Measurements from ENCODE around the gene SDK1.

- TF ChIP-seq EZH2 (IDR thresholded peaks at IDR 0.05; ENCODE audit: insufficient read depth, poor library complexity, severe bottlenecking) (no peak), EZH2phosphoT487 (IDR thresholded peaks at IDR 0.05; ENCODE audit: insufficient read depth, low read depth) (no peak)
Observed at GRCh38 chr7:3969286-3969685, 668.2 kb downstream of the SDK1 start.

Measured in GM23248 (cell line).